ENCODE measurements around the gene EEF1A2.

DNA sequence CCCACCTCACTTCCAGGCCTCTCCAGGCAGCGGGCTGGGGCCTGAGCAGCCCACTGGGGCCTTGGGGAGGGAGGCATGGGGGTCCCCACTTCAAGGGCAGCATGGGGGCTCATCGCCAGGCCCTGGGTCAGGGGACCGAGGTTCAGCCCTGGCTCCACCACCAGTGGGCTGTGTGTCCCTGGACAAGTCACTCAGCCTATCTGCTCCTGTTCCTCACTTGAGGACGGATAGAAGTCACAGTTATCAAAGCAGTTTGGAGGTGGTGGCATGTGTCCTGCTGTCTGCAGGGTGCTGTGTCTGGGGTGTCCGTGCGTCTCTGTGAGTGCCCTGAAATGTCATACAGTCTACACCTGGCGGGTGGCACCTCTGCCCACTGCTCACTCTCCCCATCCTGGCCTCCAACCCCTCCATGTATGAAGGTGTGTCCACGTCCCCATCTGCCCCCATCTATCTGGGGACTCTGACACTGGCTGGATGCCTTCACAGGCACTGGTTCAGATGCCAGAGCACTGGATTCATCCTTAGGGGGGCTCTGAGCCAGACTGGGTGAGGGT lies 3.6 kb downstream of the EEF1A2 start:
- no peak for TF ChIP-seq EGR1 (IDR thresholded peaks at IDR 0.05)
- TF ChIP-seq EP300 (IDR thresholded peaks at IDR 0.05; ENCODE audit: borderline replicate concordance), result no peak
- no peak for TF ChIP-seq MAX (IDR thresholded peaks at IDR 0.05)
- no peak for TF ChIP-seq CREB1 (IDR thresholded peaks at IDR 0.05; ENCODE audit: low read depth)
- TF ChIP-seq YY1 (IDR thresholded peaks at IDR 0.05; ENCODE audit: low read depth), result no peak
- TF ChIP-seq TEAD4 (IDR thresholded peaks at IDR 0.05), result no peak
